IPS-11a (cell line): ENCODE data around the gene ISG20.
"Not testable (repeated sequence)": the region's sequence is repeated elsewhere in the genome, so short reads cannot be mapped to it uniquely, and the experiment has no call there.

Experiments used
- H3K4me3 ChIP-seq: one replicate; pipeline ENCODE4 v1.5.1; 2013; ENCODE audit warnings: low read depth, low read length, control low read depth

The ISG20 gene

GRCh38 chr15:88618686-88619085 is 20.1 kb upstream of the ISG20 start:
- no peak overlapping the region for H3K4me3 ChIP-seq

GRCh38 chr15:88619796-88620195 is 19.0 kb upstream of the ISG20 start:
- H3K4me3 ChIP-seq, result no peak overlapping the region

- peak within 1 kb of the TSS; percentile 98 for H3K4me3 ChIP-seq
Measured at GRCh38 chr15:88620995-88621772, 17.6 kb upstream of the ISG20 start, which contains the start of gene AEN. Gene AEN, plus strand, starts transcription at chr15:88621340. Its CDS starts 4,870 bp downstream, at chr15:88626210.

- H3K4me3 ChIP-seq, result peak overlapping the region; percentile 98
Measured at GRCh38 chr15:88621789-88622604, 16.8 kb upstream of the ISG20 start.

GRCh38 chr15:88622605-88622975 is 16.2 kb upstream of the ISG20 start:
- H3K4me3 ChIP-seq, result peak overlapping the region; percentile 98

GRCh38 chr15:88623061-88623460 is 15.8 kb upstream of the ISG20 start:
- H3K4me3 ChIP-seq, result peak overlapping the region; percentile 98

- H3K4me3 ChIP-seq, result peak overlapping the region; percentile 98
Measured at GRCh38 chr15:88623632-88624031, 15.2 kb upstream of the ISG20 start.

GRCh38 chr15:88624156-88624970 is 14.5 kb upstream of the ISG20 start:
- no peak overlapping the region for H3K4me3 ChIP-seq

GRCh38 chr15:88624971-88625490 is 13.8 kb upstream of the ISG20 start:
- H3K4me3 ChIP-seq, result no peak overlapping the region

- no peak overlapping the region for H3K4me3 ChIP-seq
Measured at GRCh38 chr15:88625943-88626741, 12.7 kb upstream of the ISG20 start.

- H3K4me3 ChIP-seq, result no peak overlapping the region
Measured at GRCh38 chr15:88627463-88627862, 11.4 kb upstream of the ISG20 start.

GRCh38 chr15:88628018-88628654 is 10.7 kb upstream of the ISG20 start:
- H3K4me3 ChIP-seq, result no peak overlapping the region

GRCh38 chr15:88629071-88629470 is 9.7 kb upstream of the ISG20 start:
- no peak overlapping the region for H3K4me3 ChIP-seq

GRCh38 chr15:88630141-88630721 is 8.6 kb upstream of the ISG20 start:
- no peak overlapping the region for H3K4me3 ChIP-seq

- no peak overlapping the region for H3K4me3 ChIP-seq
Measured at GRCh38 chr15:88630798-88631463, 7.9 kb upstream of the ISG20 start.

- no peak overlapping the region for H3K4me3 ChIP-seq
Measured at GRCh38 chr15:88631464-88632028, 7.3 kb upstream of the ISG20 start.

- not testable (repeated sequence) for H3K4me3 ChIP-seq
Measured at GRCh38 chr15:88632797-88633196, 6.0 kb upstream of the ISG20 start.

GRCh38 chr15:88634449-88634848 is 4.4 kb upstream of the ISG20 start:
- H3K4me3 ChIP-seq, result no peak overlapping the region
